HG03457 (cell line): ENCODE data around the gene SEPTIN12.

ENCODE experiments used
- ATAC-seq: cut with Tn5 transposase; IDR thresholded peaks from one replicate; pipeline ENCODE4 v1.9.1; 2021; ENCODE audit warnings: moderate number of reproducible peaks; ENCODE audit not compliant: unreplicated experiment

Gene SEPTIN12, protein sequence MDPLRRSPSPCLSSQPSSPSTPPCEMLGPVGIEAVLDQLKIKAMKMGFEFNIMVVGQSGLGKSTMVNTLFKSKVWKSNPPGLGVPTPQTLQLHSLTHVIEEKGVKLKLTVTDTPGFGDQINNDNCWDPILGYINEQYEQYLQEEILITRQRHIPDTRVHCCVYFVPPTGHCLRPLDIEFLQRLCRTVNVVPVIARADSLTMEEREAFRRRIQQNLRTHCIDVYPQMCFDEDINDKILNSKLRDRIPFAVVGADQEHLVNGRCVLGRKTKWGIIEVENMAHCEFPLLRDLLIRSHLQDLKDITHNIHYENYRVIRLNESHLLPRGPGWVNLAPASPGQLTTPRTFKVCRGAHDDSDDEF

DNA sequence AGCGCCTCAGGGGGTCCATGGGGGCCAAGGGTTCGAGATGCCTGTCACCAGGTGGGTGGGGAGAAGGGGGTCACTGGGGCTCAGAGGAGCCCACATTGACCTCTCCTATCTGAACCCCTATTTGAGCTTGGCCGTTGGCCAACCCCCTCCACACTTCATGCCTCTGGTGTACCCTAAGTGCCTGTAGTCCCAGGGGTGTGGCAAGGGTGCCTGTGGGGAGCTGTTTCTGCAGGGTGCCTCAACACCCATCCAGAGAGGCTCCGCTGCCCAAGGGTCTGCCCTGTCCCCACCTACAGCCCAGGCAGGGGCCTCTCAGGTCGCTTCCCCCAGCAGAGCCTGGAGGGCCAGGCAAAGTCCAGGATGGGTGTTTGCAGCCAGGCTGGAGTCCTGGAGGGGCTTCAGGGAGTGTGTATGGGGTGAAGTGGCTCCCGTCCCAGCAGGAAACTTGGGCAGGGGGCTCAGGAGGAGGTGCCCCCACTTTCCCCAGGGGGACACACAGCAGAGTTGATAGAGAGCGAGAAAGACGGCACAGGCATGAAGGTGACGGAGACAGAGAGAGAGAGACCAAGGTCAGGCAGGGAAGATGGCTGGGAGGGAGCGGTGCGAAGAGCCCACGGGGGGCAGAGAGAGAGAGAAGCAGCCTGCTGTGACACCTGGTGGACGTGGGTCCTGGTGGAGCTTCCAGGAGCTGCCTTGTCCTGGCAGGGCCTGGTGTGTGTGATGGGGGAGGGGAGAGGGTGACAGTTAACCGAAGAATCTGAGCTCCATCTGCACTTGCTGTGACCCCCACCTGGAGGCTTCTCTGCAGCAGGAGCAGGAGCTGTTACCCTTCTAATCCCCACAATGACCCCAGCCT lies at the start of gene SEPTIN12:
TSS of gene SEPTIN12 (minus strand) at position 719 of the 856 bp plus-strand sequence. CDS start at position 19, 700 bp downstream.
- ATAC-seq = no peak

DNA sequence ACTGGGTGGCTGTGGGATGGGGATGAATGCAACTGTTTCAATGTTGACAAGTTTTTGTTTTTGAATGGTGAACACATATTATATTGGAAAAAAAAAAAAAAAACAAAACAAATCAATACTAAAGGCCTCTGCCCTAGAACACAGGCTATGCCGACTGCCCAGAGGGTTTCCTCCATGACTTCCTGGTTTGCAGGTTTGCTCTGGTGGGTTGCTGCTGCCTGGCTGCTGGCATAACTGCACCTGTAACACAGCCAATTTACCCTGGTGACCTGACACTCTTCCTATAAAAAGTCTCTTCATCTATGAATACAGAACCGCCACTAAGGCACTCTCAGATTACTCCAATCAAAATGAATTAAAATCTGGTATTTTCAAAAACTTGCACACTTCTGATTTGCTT lies 48.6 kb upstream of the SEPTIN12 start:
- no peak for ATAC-seq

DNA sequence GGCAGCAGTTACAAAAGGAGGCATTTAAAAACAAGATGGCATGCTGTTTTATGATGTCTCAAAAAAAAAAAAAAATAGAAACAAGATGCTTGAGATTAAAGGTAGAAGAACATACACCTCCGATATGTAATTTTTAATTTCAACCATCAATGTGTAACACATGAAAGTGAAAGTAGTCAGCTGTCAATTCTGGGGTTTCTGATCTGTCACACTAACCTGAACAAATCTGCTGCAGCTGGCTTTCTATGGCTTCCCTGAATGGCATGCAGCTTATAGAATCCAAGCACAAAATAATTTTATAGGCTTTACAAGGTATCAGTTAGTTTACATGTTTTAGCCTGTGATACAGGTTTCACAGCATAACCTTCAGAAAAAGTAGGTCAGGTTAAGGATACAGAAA lies 45.4 kb upstream of the SEPTIN12 start:
- no peak for ATAC-seq

DNA sequence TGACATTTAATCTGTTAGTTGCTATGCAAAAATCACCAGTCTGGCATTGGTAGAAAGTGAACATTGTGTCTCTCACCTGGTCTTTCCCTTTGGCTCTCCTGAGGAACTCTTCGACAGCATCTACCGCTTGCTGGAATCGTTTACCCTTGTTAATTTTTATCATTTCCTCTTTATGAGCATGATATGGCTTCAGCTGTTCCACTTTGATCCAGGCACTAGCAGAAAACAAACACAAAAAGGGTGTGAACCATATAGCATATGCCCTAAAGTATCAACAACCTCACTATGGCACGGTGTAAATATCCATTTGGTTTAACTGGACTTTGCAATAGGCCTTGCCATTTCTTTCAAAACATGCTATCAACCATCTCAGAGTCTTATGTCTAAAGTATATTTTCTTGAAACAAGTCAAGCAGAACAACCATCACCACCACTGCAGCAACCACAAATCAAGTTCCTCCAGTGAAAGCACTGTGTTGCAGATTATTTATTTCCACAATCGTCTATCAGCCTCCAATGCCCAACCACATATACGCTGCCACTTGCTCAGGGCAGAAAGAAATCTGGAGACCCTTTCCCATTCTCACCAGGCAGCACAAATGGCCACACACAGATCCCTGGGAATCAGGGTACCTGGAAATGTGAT lies 44.7 kb upstream of the SEPTIN12 start:
- no peak for ATAC-seq

DNA sequence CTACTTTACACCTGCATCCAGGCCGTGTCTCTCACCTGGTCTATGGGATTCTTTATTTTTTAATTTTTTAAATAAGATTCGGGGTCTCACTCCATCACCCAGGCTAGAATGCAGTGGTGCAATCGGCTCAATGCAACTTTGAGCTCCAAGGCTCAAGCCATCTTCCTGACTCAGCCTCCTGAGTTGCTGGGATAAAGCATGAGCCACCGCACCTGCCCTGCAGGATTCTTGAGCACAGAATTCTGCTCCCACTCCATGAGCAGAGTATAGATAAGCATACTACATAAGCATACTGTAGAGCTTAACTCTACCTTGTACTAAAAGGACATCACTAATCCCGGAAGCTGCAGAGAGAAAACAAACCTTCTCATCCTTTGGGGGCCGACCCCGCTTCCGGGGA lies 43.5 kb upstream of the SEPTIN12 start:
- no peak for ATAC-seq

DNA sequence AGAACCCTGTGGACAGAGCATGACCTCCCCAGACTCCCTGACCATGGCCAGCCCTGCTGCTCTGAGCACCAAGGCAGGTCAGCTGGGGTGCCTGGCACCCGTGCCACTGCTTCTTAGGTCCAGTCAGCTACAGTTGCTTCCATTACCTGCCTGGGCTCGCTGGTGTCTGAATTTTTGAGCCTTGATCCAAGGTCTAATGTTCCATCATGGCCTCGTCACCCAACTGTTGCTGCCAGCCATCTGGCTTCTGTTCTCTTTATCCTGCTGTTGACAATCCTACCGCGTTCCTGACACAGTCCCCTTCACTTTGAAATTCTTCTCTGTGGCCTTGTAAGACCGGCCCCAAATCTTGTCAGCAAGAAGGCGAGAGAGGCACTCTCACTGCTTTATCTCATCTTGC lies 42.3 kb upstream of the SEPTIN12 start:
- no peak for ATAC-seq

DNA sequence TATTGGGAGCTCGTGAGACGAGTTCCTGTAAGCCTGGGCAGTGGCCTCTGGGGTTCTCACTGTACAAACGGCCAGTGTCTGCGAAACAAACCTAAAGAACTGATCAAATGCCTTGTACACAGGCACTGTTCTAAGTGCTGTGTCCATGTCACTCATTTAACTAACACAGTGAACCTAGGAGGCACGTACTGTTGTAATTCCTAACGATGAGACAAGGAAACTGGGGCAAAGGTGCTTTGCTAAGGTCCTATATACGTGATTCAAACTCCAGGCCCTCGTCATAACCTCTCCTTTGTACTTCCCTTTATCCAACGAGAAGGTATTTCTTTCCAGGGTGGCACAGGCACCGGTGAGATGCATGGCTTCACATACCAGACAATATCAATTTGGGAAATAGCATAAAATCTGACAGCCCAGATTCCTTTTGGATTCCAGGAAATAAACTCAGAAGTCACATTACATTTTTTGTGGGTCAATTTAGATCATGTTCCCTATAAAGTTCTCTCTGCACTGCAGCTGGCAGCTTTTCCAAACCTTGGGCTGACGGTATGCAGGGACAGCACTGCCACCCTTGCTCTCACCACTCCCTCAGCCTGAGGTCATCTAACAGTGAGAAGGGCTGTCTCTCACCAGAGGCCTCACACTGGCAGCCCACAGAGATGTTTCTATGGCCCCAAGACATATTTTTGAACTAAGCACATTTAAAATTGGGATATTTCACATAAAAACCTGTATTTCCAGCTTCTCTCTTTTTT lies 40.6 kb upstream of the SEPTIN12 start:
- no peak for ATAC-seq

DNA sequence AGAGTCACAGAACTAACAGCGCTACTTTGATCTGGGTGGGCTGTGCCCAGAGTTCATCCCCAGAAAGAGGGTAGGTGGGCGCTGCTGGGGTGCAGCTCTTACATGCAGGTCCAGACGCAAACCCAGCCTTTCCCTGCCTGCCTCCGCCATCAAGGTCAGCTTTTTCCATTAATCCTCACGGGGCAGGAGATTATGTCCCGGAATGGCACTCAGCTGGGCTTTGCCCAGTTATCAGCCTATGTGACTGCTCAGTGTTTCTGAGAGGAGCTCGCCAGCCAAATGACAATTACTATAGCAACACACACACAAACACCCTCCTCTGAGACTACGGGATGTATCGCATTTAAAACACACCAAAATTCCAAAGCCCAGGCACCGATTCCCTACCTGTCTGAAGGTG lies 38.8 kb upstream of the SEPTIN12 start:
- ATAC-seq = no peak

DNA sequence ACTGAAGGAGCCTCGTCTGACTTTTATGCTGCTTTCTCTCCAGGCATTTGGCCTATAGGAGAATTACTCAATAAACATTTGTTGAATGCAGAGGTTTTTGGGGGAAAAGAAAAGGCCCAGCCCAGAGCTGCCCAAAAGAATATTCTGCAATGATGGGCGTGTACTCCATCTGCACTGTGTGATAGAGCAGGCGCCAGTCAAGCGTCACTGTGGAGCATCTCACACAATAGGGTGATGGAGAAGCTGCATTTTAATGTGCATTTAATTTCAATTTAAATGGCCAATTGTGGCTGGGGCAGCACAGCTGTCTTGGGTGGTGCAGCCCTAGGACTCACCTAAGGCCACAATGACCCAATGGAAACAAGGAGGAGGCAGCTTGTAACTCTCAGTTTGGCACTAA lies 38.4 kb upstream of the SEPTIN12 start:
- no peak for ATAC-seq

DNA sequence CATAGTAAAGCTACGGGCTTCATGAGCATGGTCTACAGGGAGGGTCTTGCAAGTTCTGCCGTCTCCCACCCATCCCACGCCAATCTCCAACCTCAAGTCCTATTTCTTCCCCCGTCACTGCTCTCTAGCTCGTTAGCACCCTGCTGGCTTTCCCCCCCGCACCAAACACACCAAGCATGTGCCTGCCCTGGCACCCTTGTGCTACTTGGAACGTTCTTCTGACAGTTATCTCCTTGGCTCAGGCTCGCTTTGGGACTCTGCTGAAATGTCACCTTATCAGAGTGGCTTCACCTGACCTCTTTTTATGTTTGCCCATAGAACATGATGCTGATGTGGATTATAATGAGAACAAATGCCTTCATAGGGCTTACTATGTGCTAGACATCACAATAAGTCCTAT lies 37.1 kb upstream of the SEPTIN12 start:
- no peak for ATAC-seq

DNA sequence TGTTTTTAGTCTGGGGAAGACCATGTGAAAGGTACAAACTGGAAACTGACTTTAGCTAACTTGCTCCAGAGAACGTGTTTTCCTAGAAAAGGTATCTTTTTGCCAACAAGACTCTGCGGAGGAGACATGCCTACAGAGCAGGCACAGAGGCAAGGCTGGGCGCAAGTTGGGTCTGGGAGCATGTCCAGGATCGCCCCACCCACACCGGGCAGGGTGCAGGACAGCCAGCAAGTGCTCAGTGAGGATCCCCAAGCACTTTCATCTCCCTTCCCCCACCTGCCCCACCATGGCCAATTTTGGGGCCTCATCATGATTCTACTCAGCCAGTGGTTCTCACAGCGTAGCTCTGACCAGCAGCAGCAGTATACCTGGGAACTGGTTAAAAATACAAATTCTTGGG lies 32.5 kb upstream of the SEPTIN12 start:
- ATAC-seq = no peak

DNA sequence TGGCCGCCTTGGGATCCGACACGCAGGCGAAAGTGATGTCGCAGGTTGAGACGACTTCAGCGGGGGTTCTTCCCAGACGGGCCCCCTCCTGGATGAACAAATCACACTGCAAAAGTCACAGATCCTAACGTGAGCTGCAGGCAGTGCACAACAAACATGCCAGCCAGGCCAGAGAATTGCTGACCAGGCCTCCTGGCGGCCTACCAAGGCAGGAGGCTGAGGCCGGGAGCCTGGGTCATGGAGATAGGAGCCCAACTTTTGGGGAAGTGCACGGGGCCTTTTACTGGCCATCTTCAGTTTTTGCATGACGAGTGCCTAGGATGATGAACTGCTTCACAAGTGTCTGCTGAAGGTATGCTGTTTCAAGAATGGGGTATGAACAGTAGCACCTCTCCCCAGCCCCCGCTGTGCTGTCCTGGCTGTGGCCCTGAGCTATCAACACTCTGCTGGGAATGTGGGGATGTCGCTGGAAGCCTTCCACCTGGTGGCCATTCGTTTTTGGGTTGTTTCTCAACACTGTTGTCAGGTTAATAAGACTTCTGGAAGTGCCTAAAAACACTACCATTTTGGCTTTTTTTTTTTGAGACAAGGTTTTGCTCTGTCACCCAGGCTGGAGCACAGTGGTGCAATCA lies 26.5 kb upstream of the SEPTIN12 start:
- no peak for ATAC-seq

DNA sequence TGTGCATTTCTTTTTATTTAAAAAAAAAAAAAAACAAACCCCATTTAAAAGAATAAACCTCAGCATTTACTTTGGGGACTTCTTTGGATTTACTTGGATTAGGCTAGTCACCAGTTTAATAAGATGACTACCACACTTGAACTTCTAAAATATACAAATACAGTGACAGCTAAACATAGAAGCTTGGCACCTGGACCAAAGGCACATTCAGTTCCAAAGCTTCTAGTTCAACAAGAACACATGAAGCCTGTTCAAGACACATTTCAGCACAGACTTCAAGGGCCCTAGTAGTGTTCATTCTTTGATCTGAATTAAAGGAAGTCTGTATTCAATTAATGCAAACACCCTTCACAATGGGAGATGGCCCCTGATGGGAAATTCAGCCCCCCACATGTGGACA lies 25.9 kb upstream of the SEPTIN12 start:
- no peak for ATAC-seq

DNA sequence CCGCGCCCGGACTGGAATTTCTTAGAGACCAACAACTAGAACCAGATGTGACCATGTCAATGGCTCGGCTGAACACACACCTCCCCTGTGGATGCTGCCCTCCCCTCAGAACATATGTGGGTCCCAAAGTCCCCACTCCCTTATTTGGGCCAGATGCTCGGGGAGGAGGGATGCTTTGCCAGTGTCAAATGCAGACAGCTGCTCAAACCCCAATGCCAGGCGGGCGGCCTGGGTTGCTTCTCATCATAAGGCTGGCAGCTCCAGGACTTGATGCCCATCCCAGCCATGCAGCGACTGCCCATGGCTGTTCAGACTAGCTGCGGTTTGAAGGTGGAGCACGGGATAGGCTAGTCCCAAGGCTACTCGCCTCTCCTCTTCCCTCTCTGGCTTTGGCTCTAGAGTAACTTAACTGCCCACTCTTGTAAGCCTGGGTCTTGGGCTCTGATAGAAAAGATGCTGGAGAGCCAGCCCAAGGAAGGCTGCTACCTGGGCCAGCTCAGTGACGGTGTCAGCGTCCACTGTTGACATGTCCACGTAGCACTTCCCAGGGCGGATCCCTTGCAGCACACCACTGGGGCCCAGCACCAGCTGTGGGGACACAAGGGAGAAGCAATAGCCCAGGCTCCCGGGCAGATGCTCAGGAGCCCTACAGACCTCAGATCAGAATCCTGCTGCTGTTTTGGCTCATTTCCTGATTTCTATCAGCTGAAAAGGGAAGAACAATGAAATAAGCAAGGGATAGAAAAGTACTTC lies 25.3 kb upstream of the SEPTIN12 start:
- no peak for ATAC-seq

DNA sequence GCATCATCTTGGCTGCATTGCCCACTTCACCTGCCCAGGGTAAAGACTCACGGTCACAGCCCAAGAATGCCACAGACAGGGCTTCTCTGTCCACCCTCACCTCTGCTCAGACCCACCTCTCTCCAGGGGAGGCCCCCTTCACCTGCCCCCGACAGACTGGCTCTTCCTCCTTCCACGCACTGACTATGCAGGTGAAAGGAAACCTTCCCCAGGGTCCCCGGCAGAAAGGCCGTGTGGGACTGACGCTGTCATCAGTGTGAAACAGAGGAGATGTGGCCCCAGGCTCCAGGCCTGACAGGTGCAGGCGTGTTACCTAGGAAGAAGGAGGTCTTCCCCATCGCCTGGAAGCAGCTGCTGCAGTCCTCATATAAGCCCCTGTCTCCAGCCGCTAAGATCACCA lies 23.6 kb upstream of the SEPTIN12 start:
- ATAC-seq = no peak

DNA sequence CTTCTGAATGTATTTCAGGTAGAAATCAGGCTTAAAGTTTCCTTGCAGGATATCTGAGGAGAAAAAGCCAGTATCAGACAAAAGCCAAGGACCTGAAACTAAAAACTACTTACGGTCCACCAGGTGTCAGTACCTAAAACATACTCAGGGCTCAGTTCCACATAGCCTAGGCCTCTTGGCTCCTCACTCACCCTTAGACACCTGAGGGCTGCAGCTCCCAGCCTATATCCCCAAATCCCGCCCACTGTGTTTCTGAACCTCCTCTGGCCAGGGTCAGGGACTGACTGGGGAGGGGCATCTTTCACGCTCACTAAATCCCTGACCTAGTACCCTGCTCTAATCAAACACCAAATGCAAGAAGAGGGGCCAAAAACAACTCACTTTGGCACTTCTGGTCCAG lies 23.1 kb upstream of the SEPTIN12 start:
- ATAC-seq = no peak

DNA sequence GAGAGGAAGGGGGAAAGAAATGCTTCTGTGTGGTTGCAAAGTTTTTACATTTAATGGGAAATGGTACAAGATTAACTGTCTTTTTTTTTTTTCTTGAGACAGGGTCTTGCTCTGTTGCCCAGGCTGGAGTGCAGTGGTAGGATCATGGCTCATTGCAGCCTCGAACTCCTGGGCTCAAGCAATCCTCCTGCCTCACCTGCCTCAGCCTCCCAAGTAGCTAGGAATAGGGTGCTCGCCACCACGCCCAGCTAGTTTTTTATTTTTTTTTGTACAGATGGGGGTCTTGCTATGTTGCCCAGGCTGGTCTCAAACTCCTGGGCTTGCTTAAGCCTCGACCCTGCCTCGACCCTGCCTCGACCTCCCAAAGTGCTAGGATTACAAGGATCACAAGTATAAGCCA lies 18.1 kb upstream of the SEPTIN12 start:
- no peak for ATAC-seq

DNA sequence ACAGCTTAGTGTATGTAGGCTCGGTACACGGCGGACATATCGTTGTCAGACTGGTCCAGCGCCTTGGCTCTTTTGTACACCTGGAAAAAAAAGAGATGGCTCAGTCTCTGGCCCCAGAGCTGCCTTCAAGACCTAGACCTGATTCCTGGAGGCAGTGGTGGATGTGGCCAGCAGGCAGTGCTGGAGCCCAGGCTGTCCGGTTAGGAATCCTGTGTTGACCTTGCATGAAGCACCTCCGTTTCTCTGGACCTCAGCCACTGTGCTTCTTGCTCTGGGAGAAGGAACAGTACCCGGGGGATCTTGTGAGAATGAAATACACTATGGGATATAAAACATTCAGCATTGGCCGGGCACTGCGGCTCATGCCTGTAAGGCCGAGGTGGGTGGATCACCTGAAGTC lies 17.1 kb upstream of the SEPTIN12 start:
- ATAC-seq = no peak

DNA sequence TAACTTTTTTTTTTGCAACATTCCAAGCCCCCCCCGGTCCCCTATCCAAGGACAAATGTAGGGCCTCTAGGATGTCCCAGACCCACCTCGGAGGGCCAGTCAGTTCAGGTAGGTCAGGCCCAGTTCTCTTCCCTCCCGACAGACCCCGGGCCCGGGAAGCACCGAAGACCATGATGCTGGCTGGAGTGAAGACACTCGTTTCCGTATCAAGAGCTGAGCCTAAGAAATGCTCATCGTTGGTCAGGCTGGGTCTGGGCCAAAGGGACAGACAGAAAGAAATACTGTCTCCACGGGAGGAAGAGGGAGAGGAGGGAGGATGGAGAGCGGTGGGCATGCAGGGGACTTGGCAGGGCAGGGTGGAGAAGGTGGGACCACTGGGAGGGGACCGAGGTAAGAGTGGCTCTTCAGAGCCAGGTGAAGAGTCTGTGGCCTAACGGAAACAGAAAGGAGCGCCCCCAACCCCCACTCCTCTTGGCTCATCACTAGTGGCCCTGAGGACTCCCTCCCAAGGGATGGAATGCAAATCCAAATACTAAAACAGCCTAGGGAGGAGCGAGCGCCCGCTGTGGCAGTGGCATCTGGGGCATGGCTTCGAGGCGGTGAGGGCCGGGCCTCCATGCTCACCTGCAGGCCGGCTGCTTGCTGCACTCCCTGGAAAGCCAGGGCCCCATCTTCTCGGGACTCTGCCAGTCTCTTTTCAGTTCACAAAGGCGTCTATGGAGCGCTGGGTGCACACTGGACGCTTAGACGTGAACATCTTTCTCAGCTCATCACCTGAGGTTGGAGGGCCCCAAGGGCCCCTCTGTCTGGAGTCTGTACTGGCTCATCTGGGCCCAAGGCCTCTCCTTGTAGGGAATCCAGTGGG lies 16.0 kb upstream of the SEPTIN12 start:
- no peak for ATAC-seq
